IMR-90 (cell line): Measurements from ENCODE around the gene RSBN1L. TPM values are rescaled to one million over a fixed set of nuclear protein-coding genes. Genes with fewer than 3 reads are reported as not detected.

Experiments
- ATAC-seq: fragments of 200-7000 bp; cut with Tn5 transposase; 2 replicates; pipeline ENCODE4 v1.9.1; 2020; ENCODE audit warnings: low read depth, mild to moderate bottlenecking, moderate library complexity
- BruUV-seq: library from RNA; stranded (reverse); fragments of 400-500 nt; replicated peaks from 2 replicates; lab custom pipeline; 2021; lab: Mats Ljungman, UMichigan
- CTCF ChIA-PET: fragments of 300-600 bp; formaldehyde crosslinking; extraction: SDS; loops from one replicate; lab custom pipeline; 2021; ENCODE audit warnings: antibody characterized with exemption; lab: Yijun Ruan, JAX
- POLR2A ChIA-PET: fragments of 300-600 bp; sonication (Branson Sonifier 250); formaldehyde crosslinking; loops from one replicate; lab custom pipeline; 2022; ENCODE audit warnings: antibody characterized with exemption; ENCODE audit not compliant: unreplicated experiment; lab: Charles Lee
- DNase-seq: peaks from one replicate; pipeline ENCODE4 v3.0.0; 2013
- H2AFZ ChIP-seq: replicated peaks from 2 replicates; pipeline ENCODE3; 2013; ENCODE audit warnings: low read length, mild to moderate bottlenecking; ENCODE audit not compliant: poor library complexity
- H2AK5ac ChIP-seq: 2 replicates; pipeline ENCODE4 v1.6.1; 2013; ENCODE audit warnings: low read depth, low read length, inconsistent platforms
- H2AK9ac ChIP-seq: replicated peaks from 2 replicates; pipeline ENCODE3; 2013; ENCODE audit warnings: mild to moderate bottlenecking, low read depth, low read length, moderate library complexity; ENCODE audit not compliant: poor library complexity
- H2BK120ac ChIP-seq: 2 replicates; pipeline ENCODE4 v1.6.1; 2013; ENCODE audit warnings: low read depth, low read length, inconsistent platforms
- H2BK15ac ChIP-seq: 3 replicates; pipeline ENCODE4 v1.6.1; 2013; ENCODE audit warnings: low read depth, low read length, inconsistent platforms
- H2BK20ac ChIP-seq: 2 replicates; pipeline ENCODE4 v1.6.1; 2013; ENCODE audit warnings: low read depth, mild to moderate bottlenecking, inconsistent platforms, low read length, moderate library complexity
- H2BK5ac ChIP-seq: 2 replicates; pipeline ENCODE4 v1.6.1; 2013; ENCODE audit warnings: mild to moderate bottlenecking, low read depth, low read length, inconsistent platforms; ENCODE audit not compliant: poor library complexity, severe bottlenecking
- H3K14ac ChIP-seq: replicated peaks from 2 replicates; pipeline ENCODE4 v1.6.1; 2013; ENCODE audit warnings: low read depth, low read length, inconsistent platforms
- H3K18ac ChIP-seq: 2 replicates; pipeline ENCODE4 v1.6.1; 2013; ENCODE audit warnings: low read depth, low read length, control low read depth
- H3K23ac ChIP-seq: 2 replicates; pipeline ENCODE4 v1.6.1; 2013; ENCODE audit warnings: low read depth, low read length, inconsistent platforms
- H3K27ac ChIP-seq: 2 replicates; pipeline ENCODE4 v1.5.1; 2013; ENCODE audit warnings: mild to moderate bottlenecking, control low read depth, low read length; ENCODE audit not compliant: insufficient read depth
- H3K27me3 ChIP-seq: 2 replicates; pipeline ENCODE4 v1.6.1; 2013; ENCODE audit warnings: low read length; ENCODE audit not compliant: control insufficient read depth, insufficient read depth
- H3K36me3 ChIP-seq: 2 replicates; pipeline ENCODE4 v1.6.1; 2013; ENCODE audit warnings: low read length, mixed read lengths; ENCODE audit not compliant: control insufficient read depth, insufficient read depth
- H3K4ac ChIP-seq: 2 replicates; pipeline ENCODE4 v1.6.1; 2013; ENCODE audit warnings: low read depth, low read length, inconsistent platforms
- H3K4me1 ChIP-seq: 2 replicates; pipeline ENCODE4 v1.6.1; 2013; ENCODE audit warnings: low read length, mixed read lengths; ENCODE audit not compliant: control insufficient read depth, insufficient read depth
- H3K4me2 ChIP-seq: 2 replicates; pipeline ENCODE4 v1.6.1; 2013; ENCODE audit warnings: low read depth, mild to moderate bottlenecking, control low read depth, low read length, moderate library complexity
- H3K4me3 ChIP-seq: 2 replicates; pipeline ENCODE4 v1.5.1; 2013; ENCODE audit warnings: low read depth, mild to moderate bottlenecking, control low read depth, low read length, moderate library complexity; ENCODE audit not compliant: insufficient read depth
- H3K56ac ChIP-seq: 2 replicates; pipeline ENCODE4 v1.6.1; 2013; ENCODE audit warnings: low read length, inconsistent platforms; ENCODE audit not compliant: insufficient read depth; ENCODE audit errors: extremely low read depth
- H3K79me1 ChIP-seq, 2 experiments: 2 replicates each; pipeline ENCODE4 v1.6.1; 2013; ENCODE audit warnings: low read length in 2 of 2, inconsistent platforms in 1 of 2, low read depth in 1 of 2
- H3K9ac ChIP-seq: 2 replicates; pipeline ENCODE4 v1.6.1; 2013; ENCODE audit warnings: low read depth, low read length, control low read depth
- H3K9me1 ChIP-seq: 2 replicates; pipeline ENCODE4 v1.6.1; 2013; ENCODE audit warnings: low read length, inconsistent platforms; ENCODE audit not compliant: insufficient read depth
- H3K9me3 ChIP-seq: 2 replicates; pipeline ENCODE4 v1.6.1; 2013; ENCODE audit warnings: low read length; ENCODE audit not compliant: control insufficient read depth, insufficient read depth
- H4K20me1 ChIP-seq: 2 replicates; pipeline ENCODE4 v1.6.1; 2013; ENCODE audit warnings: low read length, inconsistent platforms; ENCODE audit not compliant: insufficient read depth
- H4K5ac ChIP-seq: 2 replicates; pipeline ENCODE4 v1.6.1; 2013; ENCODE audit warnings: mild to moderate bottlenecking, low read depth, low read length, control low read depth
- H4K8ac ChIP-seq, 2 experiments: 2 replicates each; pipeline ENCODE4 v1.6.1; 2013; ENCODE audit warnings: low read depth in 2 of 2, low read length in 2 of 2, control low read depth in 1 of 2, inconsistent platforms in 1 of 2
- H4K91ac ChIP-seq: 2 replicates; pipeline ENCODE4 v1.6.1; 2013; ENCODE audit warnings: low read depth, low read length, inconsistent platforms; ENCODE audit not compliant: insufficient read depth
- BHLHE40 ChIP-seq: fragments of 150-350 bp; IDR thresholded peaks from 2 replicates; pipeline ENCODE4 v1.6.1; 2016; ENCODE audit warnings: mild to moderate bottlenecking, low read depth, low read length
- CEBPB ChIP-seq: IDR thresholded peaks from 2 replicates; pipeline ENCODE4 v1.6.1; 2012; ENCODE audit warnings: low read depth, low read length, improper control_type of control experiment
- CHD1 ChIP-seq: IDR thresholded peaks from 2 replicates; pipeline ENCODE4 v1.6.1; 2012; ENCODE audit warnings: low read depth, low read length, improper control_type of control experiment
- CTCF ChIP-seq: conservative IDR thresholded peaks from 2 replicates; pipeline ENCODE4 v1.5.1; 2012; ENCODE audit warnings: mild to moderate bottlenecking, low read depth, low read length, improper control_type of control experiment
- ELK1 ChIP-seq: fragments of 150-350 bp; IDR thresholded peaks from 2 replicates; pipeline ENCODE4 v1.6.1; 2016; ENCODE audit warnings: low read depth, mild to moderate bottlenecking, low read length, moderate library complexity, borderline replicate concordance
- FOS ChIP-seq: fragments of 150-350 bp; IDR thresholded peaks from 2 replicates; pipeline ENCODE4 v1.6.1; 2016; ENCODE audit warnings: low read depth, low read length
- MAFK ChIP-seq: IDR thresholded peaks from 2 replicates; pipeline ENCODE4 v1.6.1; 2012; ENCODE audit warnings: low read depth, low read length, improper control_type of control experiment
- MAZ ChIP-seq: IDR thresholded peaks from 2 replicates; pipeline ENCODE4 v1.6.1; 2012; ENCODE audit warnings: low read depth, mild to moderate bottlenecking, low read length, improper control_type of control experiment, moderate library complexity, borderline replicate concordance
- MXI1 ChIP-seq: IDR thresholded peaks from 2 replicates; pipeline ENCODE4 v1.6.1; 2012; ENCODE audit warnings: low read depth, mild to moderate bottlenecking, low read length, moderate library complexity, borderline replicate concordance
- NFE2L2 ChIP-seq: fragments of 150-350 bp; IDR thresholded peaks from 2 replicates; pipeline ENCODE4 v1.6.1; 2016; ENCODE audit warnings: low read depth, mild to moderate bottlenecking, low read length
- POLR2A ChIP-seq: IDR thresholded peaks from 2 replicates; pipeline ENCODE4 v1.6.1; 2012; ENCODE audit warnings: mild to moderate bottlenecking, low read depth, low read length
- RAD21 ChIP-seq: IDR thresholded peaks from 2 replicates; pipeline ENCODE4 v1.6.1; 2012; ENCODE audit warnings: low read length, improper control_type of control experiment
- RCOR1 ChIP-seq: IDR thresholded peaks from 2 replicates; pipeline ENCODE4 v1.6.1; 2012; ENCODE audit warnings: mild to moderate bottlenecking, low read length, improper control_type of control experiment; ENCODE audit not compliant: insufficient replicate concordance
- RFX5 ChIP-seq: IDR thresholded peaks from 2 replicates; pipeline ENCODE4 v1.8.0; 2012; ENCODE audit warnings: low read depth, mild to moderate bottlenecking, low read length, moderate library complexity
- SMC3 ChIP-seq: fragments of 150-350 bp; IDR thresholded peaks from 2 replicates; pipeline ENCODE4 v1.6.1; 2016; ENCODE audit warnings: low read depth, mild to moderate bottlenecking, antibody characterized with exemption, low read length, moderate library complexity
- USF2 ChIP-seq: fragments of 150-350 bp; IDR thresholded peaks from 2 replicates; pipeline ENCODE4 v1.6.1; 2017; ENCODE audit warnings: mild to moderate bottlenecking, antibody characterized with exemption, low read length, low read depth
- dilution Hi-C: fragments of 300-500 bp; cut with HindIII; formaldehyde crosslinking; loops from one replicate; pipeline ENCODE4 v1.14.3; 2018; ENCODE audit warnings: low sequenced_read_pairs; ENCODE audit not compliant: unreplicated experiment
- in situ Hi-C: fragments of 300-500 bp; cut with MboI; formaldehyde crosslinking; loops from 3 replicates; pipeline ENCODE4 v1.14.3; 2019; ENCODE audit warnings: low sequenced_read_pairs, inconsistent platforms, mixed read lengths
- intact Hi-C: fragments of 100-400 bp; cut with micrococcal nuclease; formaldehyde crosslinking; loops from 2 replicates; pipeline ENCODE4 v1.10.0; 2022
- polyA plus RNA-seq, 3 experiments: library from polyadenylated mRNA; depleted of rRNA; stranded (reverse); fragments of >200 nt; gene quantifications; 2 replicates each; pipeline ENCODE4 v1.2.3, GENCODE V29; 2012; ENCODE audit warnings: low replicate concordance in 1 of 3
- total RNA-seq: library from RNA; depleted of rRNA; stranded (reverse); fragments of >200 nt; gene quantifications from 2 replicates; pipeline ENCODE4 v1.2.3, GENCODE V29; 2012

RSBN1L gene
- total and polyA plus RNA-seq, 2 of the 4 experiments (the other 2 are of a cell fraction), result 7.8 to 14.7 TPM

- peaks cover 1% of the 10 kb centered on the region; the same call in 1 of the 2 replicates for H3K4me1 ChIP-seq
- CTCF ChIA-PET, result interaction anchor here (1.2 to 3.1 kb wide), 2 partner anchors 24 to 46 kb away, joined by 3 to 12 read pairs; no protein-coding TSS in a partner anchor
- no peak for DNase-seq
- no peak overlapping the region for H3K56ac ChIP-seq
- peak overlapping the region; percentile 92 for H3K4me2 ChIP-seq
- no peak overlapping the region for H3K18ac ChIP-seq
- no peak overlapping the region for H4K8ac ChIP-seq
- intact Hi-C loops (loop anchor here (5.0 kb wide), 1 partner anchor 39 kb away; no protein-coding TSS in a partner anchor), dilution Hi-C loops (no loop called here), in situ Hi-C loops (no loop called here)
- H4K20me1 ChIP-seq, result peaks cover 29% of the 10 kb centered on the region; the same call in 1 of the 2 replicates
- no peak overlapping the region for H3K14ac ChIP-seq
- no TSS peak for BruUV-seq
- H4K5ac ChIP-seq, result no peak overlapping the region
- no peak for ATAC-seq
- H2BK120ac ChIP-seq, result no peak overlapping the region
- POLR2A ChIA-PET, result no interaction called here
- no peak overlapping the region for H3K4ac ChIP-seq
- no peak overlapping the region for H2AK5ac ChIP-seq
- no peak overlapping the region for H3K27ac ChIP-seq
- H3K79me1 ChIP-seq, result peaks cover 14 to 60% of the 10 kb centered on the region in 2 experiments
- TF ChIP-seq POLR2A (no peak), MAZ (no peak), SMC3 (no peak), RAD21 (no peak), CHD1 (no peak), ELK1 (no peak), CEBPB (no peak), CTCF (no peak), USF2 (no peak), MXI1 (no peak), MAFK (no peak), FOS (no peak), RCOR1 (no peak), NFE2L2 (no peak), RFX5 (no peak), BHLHE40 (no peak)
- no peak overlapping the region for H4K91ac ChIP-seq
- H3K27me3 ChIP-seq, result no peaks in the 10 kb centered on the region
- no peaks in the 10 kb centered on the region for H3K36me3 ChIP-seq
- peak overlapping the region; percentile 86 for H2BK5ac ChIP-seq
- H3K4me3 ChIP-seq, result peak overlapping the region; percentile 91
- no peak overlapping the region for H2BK15ac ChIP-seq
- peak overlapping the region; percentile 63; the same call in 1 of the 2 replicates for H3K23ac ChIP-seq
- H2BK20ac ChIP-seq, result no peak overlapping the region
- H2AK9ac ChIP-seq, result no peak overlapping the region
- peak overlapping the region; percentile 91; the same call in 1 of the 2 replicates for H3K9ac ChIP-seq
- H3K9me1 ChIP-seq, result 0 out of 2 replicates have a peak, but pooled peaks cover 2% of the 10 kb centered on the region
- H3K9me3 ChIP-seq, result no peaks in the 10 kb centered on the region
- H2AFZ ChIP-seq, result no peak overlapping the region
Measured at GRCh38 chr7:77698042-77698625, 1.9 kb downstream of the RSBN1L start.
